OCI-LY1 (cell line): ENCODE data around the gene CCAR1.

Experiments
- H2AFZ ChIP-seq: fragments of 200-600 bp; sonication (generic), shearing (Covaris generic); 2 replicates; pipeline ENCODE4 v1.6.0; 2014; ENCODE audit warnings: antibody characterized with exemption, mild to moderate bottlenecking, low read length
- H3F3A ChIP-seq: fragments of 200-600 bp; sonication (generic), shearing (Covaris generic); 2 replicates; pipeline ENCODE4 v1.6.0; 2014; ENCODE audit warnings: mild to moderate bottlenecking, antibody characterized with exemption, low read length, moderate library complexity; ENCODE audit not compliant: insufficient read depth
- H3K27ac ChIP-seq: fragments of 200-600 bp; sonication (generic); 2 replicates; pipeline ENCODE4 v1.5.1; 2014; ENCODE audit warnings: low read length, mixed run types, mild to moderate bottlenecking, low read depth; ENCODE audit not compliant: poor library complexity, severe bottlenecking
- H3K27me3 ChIP-seq: fragments of 200-600 bp; sonication (generic); 2 replicates; pipeline ENCODE4 v1.6.0; 2014; ENCODE audit warnings: antibody characterized with exemption, mild to moderate bottlenecking, low read length, moderate library complexity; ENCODE audit not compliant: insufficient read depth
- H3K36me3 ChIP-seq: fragments of 200-600 bp; sonication (generic); 2 replicates; pipeline ENCODE4 v1.6.1; 2014; ENCODE audit warnings: mild to moderate bottlenecking, antibody characterized with exemption, low read length, moderate library complexity, mixed read lengths; ENCODE audit not compliant: insufficient read depth
- H3K4me1 ChIP-seq: fragments of 200-600 bp; sonication (generic); 2 replicates; pipeline ENCODE4 v1.5.1; 2014; ENCODE audit warnings: mild to moderate bottlenecking, low read length, moderate library complexity; ENCODE audit not compliant: insufficient read depth, severe bottlenecking
- H3K4me2 ChIP-seq: fragments of 200-600 bp; sonication (generic), shearing (Covaris generic); 2 replicates; pipeline ENCODE4 v1.6.1; 2014; ENCODE audit warnings: low read length
- H3K4me3 ChIP-seq: fragments of 200-600 bp; sonication (generic); 2 replicates; pipeline ENCODE4 v1.5.1; 2014; ENCODE audit warnings: low read length, low read depth, mild to moderate bottlenecking, mixed read lengths; ENCODE audit not compliant: poor library complexity, severe bottlenecking
- H3K79me2 ChIP-seq: fragments of 200-600 bp; shearing (Covaris generic); 2 replicates; pipeline ENCODE4 v1.6.1; 2016; ENCODE audit warnings: mixed run types, low read length, mixed read lengths; ENCODE audit not compliant: insufficient read depth
- H3K9ac ChIP-seq: fragments of 200-600 bp; sonication (generic), shearing (Covaris generic); 2 replicates; pipeline ENCODE4 v1.6.1; 2014; ENCODE audit warnings: mild to moderate bottlenecking, low read length, mixed read lengths
- H3K9me2 ChIP-seq: fragments of 200-600 bp; sonication (generic), shearing (Covaris generic); 2 replicates; pipeline ENCODE4 v1.6.1; 2014; ENCODE audit warnings: low read depth, mild to moderate bottlenecking, low read length, mixed read lengths
- H3K9me3 ChIP-seq: fragments of 200-600 bp; shearing (Covaris generic); 2 replicates; pipeline ENCODE4 v1.6.1; 2014; ENCODE audit warnings: low read length, mixed read lengths
- H4K20me1 ChIP-seq: fragments of 200-600 bp; sonication (generic), shearing (Covaris generic); 2 replicates; pipeline ENCODE4 v1.6.0; 2016; ENCODE audit warnings: mild to moderate bottlenecking, low read length; ENCODE audit not compliant: insufficient read depth
- CTCF ChIP-seq: fragments of 200-600 bp; sonication (generic), shearing (Covaris generic); IDR thresholded peaks from 2 replicates; pipeline ENCODE4 v1.5.1; 2017; ENCODE audit warnings: mild to moderate bottlenecking, antibody characterized with exemption, low read length, moderate library complexity, mixed read lengths
- EZH2 ChIP-seq: fragments of 200-600 bp; sonication (generic), shearing (Covaris generic); IDR thresholded peaks from 2 replicates; pipeline ENCODE4 v1.8.0; 2017; ENCODE audit warnings: borderline replicate concordance, mixed run types, mild to moderate bottlenecking, antibody characterized with exemption, low read length, moderate library complexity, mixed read lengths

CCAR1 gene

GRCh38 chr10:68790476-68790875, 69.4 kb downstream of the CCAR1 start:
- Histone ChIP-seq H4K20me1 (no peaks in the 10 kb centered on the region), H3K27ac (no peak overlapping the region), H3K79me2 (no peaks in the 10 kb centered on the region), H2AFZ (no peak overlapping the region), H3K9ac (no peak overlapping the region), H3K4me3 (no peak overlapping the region), H3K27me3 (no peaks in the 10 kb centered on the region), H3K4me2 (no peak overlapping the region), H3K9me3 (no peaks in the 10 kb centered on the region), H3K9me2 (no peaks in the 10 kb centered on the region), H3K36me3 (peaks cover 86% of the 10 kb centered on the region), H3K4me1 (no peaks in the 10 kb centered on the region), H3F3A (no peaks in the 10 kb centered on the region)
- TF ChIP-seq CTCF: no peak
- TF ChIP-seq EZH2: no peak

- H2AFZ ChIP-seq: no peak overlapping the region
- H3F3A ChIP-seq: no peaks in the 10 kb centered on the region
- H3K36me3 ChIP-seq: peaks cover 80% of the 10 kb centered on the region
- no peak overlapping the region for H3K9ac ChIP-seq
- no peaks in the 10 kb centered on the region for H3K79me2 ChIP-seq
- no peaks in the 10 kb centered on the region for H3K27me3 ChIP-seq
- H3K4me1 ChIP-seq: no peaks in the 10 kb centered on the region
- TF ChIP-seq EZH2 (no peak), CTCF (no peak)
- H3K4me2 ChIP-seq: no peak overlapping the region
- H3K27ac ChIP-seq: no peak overlapping the region
- no peaks in the 10 kb centered on the region for H4K20me1 ChIP-seq
- H3K9me3 ChIP-seq: no peaks in the 10 kb centered on the region
- no peaks in the 10 kb centered on the region for H3K9me2 ChIP-seq
- no peak overlapping the region for H3K4me3 ChIP-seq
These were observed 71.1 kb downstream of the CCAR1 start for GRCh38 chr10:68792115-68792514.

GRCh38 chr10:68795886-68796532, 75.0 kb downstream of the CCAR1 start:
- Histone ChIP-seq H3K9me2 (no peaks in the 10 kb centered on the region), H4K20me1 (no peaks in the 10 kb centered on the region), H3K4me1 (no peaks in the 10 kb centered on the region), H3K9ac (no peak overlapping the region), H3K79me2 (no peaks in the 10 kb centered on the region), H3K27ac (no peak overlapping the region), H3K4me2 (no peak overlapping the region), H3K36me3 (peaks cover 42% of the 10 kb centered on the region; the same call in 1 of the 2 replicates), H3F3A (no peaks in the 10 kb centered on the region), H3K9me3 (no peaks in the 10 kb centered on the region), H3K4me3 (no peak overlapping the region), H2AFZ (no peak overlapping the region), H3K27me3 (no peaks in the 10 kb centered on the region)
- TF ChIP-seq CTCF (no peak), EZH2 (no peak)
